HG02588 (cell line): ENCODE data around the gene RASD2.
"Not testable (repeated sequence)": the region's sequence is repeated elsewhere in the genome, so short reads cannot be mapped to it uniquely, and the experiment has no call there.

ENCODE experiments used
- ATAC-seq: cut with Tn5 transposase; IDR thresholded peaks from one replicate; pipeline ENCODE4 v1.9.1; 2021; ENCODE audit warnings: mild to moderate bottlenecking, moderate library complexity; ENCODE audit not compliant: unreplicated experiment

The RASD2 gene

GRCh38 chr22:35540595-35541253 lies at the start of gene RASD2:
TSS of gene RASD2 (plus strand) at chr22:35540831. CDS start at chr22:35546810, 5,979 bp downstream.
- ATAC-seq = no peak

GRCh38 chr22:35491061-35491907 lies 49.3 kb upstream of the RASD2 start:
- ATAC-seq = not testable (repeated sequence)

DNA sequence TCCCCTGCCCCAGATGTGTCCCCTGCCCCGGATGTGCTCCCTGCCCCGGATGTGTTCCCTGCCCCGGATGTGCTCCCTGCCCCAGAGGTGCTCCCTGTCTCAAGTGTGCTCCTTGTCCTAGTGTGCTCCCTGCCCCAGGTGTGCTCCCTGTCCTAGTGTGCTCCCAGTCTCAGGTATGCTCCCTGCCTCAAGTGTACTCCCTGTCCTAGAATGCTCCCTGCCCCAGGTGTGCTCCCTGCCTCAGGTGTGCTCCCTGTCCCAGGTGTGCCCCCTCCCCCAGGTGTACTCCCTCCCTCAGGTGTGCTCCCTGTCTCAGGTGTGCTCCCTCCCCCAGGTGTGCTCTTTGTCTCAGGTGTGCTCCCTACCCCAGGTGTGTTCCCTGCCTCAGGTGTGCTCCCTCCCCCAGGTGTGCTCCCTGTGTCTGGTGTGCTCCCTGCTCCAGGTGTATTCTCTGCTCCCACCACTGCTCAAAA lies 48.7 kb upstream of the RASD2 start:
- ATAC-seq = no peak

DNA sequence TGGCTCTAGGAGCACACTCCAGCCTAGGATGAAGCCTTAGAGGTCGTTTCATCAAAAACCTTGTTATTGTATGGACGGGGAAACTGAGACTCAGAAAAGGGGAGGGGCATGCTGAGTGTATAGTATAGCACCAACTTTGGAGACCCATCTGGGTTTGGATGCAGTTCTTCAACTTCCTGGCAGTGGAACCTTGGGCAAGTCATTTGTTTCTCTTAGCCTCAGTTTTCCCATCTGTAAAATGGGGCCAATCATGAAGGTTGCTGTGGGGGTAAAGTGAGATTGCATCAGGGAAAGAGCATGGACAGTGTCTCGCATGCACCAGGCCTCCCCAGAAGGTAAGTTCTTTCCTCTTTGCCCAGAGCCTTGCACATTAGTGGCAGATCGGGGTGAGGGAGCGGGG lies 47.6 kb upstream of the RASD2 start:
- ATAC-seq = no peak

- not testable (repeated sequence) for ATAC-seq
Observed at GRCh38 chr22:35495711-35496110, 44.9 kb upstream of the RASD2 start.

DNA sequence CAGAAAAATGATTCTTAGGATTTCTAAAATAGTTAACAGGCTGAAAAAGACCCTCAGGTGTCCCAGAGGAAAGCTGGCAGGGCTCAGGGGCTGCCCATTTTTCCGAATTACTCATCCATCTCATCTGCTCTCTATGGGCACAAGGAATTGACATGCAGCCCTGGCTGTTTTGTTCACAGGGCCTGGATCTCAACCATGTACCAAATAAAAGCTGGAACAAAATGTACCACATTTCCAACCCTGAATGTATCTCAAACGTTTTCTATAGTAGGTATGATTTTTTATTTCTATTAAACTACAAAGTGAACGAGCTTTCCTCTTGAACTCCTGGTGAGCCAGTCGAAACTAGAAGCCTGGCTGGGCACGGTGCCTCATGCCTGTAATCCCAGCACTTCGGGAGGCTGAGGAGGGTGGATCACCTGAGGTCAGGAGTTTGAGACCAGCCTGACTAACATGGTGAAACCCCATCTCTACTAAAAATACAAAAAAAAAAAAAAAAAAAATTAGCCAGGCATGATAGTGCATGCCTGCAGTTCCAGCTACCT lies 43.8 kb upstream of the RASD2 start:
- ATAC-seq = no peak

- no peak for ATAC-seq
Observed at GRCh38 chr22:35498026-35498800, 42.4 kb upstream of the RASD2 start.

- ATAC-seq = no peak
Observed at GRCh38 chr22:35502836-35503235, 37.8 kb upstream of the RASD2 start.

GRCh38 chr22:35505399-35506258 lies 35.0 kb upstream of the RASD2 start:
- ATAC-seq = no peak

GRCh38 chr22:35506259-35506570 lies 34.4 kb upstream of the RASD2 start:
- no peak for ATAC-seq

GRCh38 chr22:35507851-35508250 lies 32.8 kb upstream of the RASD2 start:
- ATAC-seq = not testable (repeated sequence)

DNA sequence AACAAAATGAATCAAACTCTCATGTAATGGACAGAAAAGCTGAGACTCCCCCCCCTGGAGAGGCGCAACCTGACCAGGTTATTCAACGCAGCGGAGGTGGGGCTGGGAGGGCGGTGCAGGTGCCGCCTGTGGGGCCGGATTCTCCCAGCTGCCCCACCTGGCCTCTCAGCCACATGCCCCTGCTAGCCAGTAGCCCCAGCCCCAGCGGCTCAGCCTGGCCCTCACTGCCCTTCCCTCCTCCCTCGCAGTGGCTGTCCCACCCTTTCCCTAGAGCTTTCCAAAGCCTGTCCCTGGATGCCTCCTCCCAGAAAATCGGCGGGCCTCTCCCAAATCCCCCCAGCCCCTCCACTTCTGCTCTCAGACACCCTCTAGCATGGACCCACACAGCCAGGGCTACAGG lies 31.2 kb upstream of the RASD2 start:
- ATAC-seq = no peak

DNA sequence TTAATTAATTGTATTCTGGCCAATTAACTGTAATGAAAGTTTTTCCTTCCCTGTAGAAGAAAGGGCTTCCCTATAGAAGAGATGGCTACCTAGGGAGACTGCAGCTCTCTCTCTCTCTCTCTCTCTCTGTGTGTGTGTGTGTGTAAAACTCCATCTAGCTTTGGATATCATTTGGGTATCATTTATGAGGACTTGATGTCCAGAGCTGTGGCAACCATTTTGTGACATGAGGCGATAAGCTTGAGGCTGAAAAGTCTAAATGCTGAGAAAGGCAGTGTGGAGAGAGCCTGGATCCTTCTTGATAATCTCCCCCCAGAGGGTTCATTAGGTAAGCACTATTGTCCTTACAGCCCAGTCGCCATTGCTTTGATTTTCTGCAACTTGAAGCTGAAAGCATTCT lies 30.7 kb upstream of the RASD2 start:
- ATAC-seq = no peak

DNA sequence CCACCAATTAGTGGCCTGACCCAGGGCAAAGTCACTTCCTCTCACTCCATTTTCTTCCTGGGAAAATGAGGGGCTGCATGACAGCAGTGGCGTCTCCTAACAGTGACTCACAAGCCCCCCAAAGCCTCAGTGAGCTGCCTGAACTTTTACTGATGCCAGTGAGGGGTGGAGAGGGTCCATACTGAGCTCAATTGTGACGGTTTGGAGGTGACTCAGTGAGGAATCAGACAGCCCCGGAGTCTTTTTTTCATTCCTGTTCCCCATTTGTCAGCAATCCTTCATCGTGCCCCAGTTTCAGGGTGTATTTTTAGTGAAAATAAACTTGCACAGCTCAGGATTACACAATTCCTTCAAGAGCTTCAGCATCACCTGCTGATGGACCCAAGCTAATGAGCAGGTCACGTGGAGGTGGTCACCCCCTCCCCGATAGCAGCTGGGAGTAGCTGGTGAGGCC lies 30.1 kb upstream of the RASD2 start:
- no peak for ATAC-seq

DNA sequence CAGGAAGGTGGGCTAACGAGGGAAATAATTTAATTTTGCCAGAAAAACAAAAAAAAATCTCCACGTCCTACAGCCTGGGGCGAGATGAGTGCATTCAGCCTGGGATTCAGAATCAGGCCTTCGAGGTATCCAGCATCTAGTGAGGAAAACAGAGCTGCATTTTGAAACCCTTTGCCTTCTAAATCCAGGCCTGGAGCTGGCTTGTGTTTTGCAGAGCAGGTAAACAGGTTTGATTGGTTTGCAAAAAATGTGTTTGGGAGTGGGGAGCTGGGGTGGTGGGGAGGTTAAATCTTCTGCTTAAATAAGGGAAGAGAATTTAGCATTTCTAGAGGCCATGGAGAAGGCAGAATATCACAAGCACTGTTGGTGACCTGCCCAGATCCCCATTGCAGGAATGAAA lies 29.7 kb upstream of the RASD2 start:
- no peak for ATAC-seq

DNA sequence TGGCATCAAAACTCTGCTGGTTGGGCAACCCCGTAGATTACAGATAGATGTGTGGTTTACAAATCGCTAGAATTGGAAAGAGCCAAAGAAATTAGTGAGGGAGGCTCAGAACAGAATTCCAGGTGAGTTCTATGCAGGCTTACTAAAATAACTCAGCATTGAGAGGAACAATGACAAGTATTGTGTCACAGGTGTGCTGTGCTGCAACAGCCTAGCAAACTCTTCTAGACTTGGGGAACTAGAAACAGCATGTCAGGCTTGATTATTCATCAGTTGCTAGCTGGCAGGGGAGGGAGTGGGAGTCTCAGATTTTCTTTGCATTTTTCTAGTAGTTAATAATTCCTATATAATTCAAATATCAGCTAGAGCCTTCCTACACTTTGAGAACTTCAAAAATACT lies 26.3 kb upstream of the RASD2 start:
- ATAC-seq = no peak

DNA sequence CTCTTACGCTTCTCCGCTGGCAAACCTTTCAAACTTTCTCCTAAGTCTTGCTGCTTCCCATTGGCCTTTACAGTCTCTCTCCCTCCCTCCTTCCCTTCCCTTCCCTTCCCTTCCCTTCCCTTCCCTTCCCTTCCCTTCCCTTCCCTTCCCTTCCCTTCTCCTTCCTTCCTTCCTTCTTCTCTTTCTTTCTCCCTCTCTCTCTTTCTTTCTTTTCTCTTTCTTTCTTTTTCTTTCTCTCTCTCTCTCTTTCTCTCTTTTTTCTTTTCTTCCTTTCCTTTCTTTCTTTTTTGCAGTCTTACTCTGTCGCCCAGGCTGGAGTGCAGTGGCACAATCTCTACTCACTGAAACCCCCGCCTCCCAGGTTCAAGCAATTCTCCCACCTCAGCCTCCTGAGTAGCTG lies 24.7 kb upstream of the RASD2 start:
- ATAC-seq = not testable (repeated sequence)

DNA sequence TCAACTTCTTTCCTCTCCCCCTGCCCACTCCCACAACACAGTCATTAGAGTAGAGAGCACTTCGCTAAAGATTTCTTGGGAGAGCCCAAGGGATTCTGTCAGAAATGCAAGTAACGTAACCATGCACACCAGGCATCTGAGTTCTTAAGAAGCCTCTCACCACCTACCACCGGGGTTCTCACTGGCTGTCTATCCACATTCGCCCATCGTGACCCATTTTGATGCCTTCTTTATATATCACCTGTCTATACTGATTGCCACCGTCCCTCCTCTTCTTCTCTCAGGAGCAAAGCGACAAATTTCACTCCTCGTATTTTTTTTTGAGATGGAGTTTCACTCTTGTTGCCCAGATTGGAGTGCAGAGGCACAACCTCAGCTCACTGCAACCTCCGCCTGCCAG lies 23.9 kb upstream of the RASD2 start:
- no peak for ATAC-seq

DNA sequence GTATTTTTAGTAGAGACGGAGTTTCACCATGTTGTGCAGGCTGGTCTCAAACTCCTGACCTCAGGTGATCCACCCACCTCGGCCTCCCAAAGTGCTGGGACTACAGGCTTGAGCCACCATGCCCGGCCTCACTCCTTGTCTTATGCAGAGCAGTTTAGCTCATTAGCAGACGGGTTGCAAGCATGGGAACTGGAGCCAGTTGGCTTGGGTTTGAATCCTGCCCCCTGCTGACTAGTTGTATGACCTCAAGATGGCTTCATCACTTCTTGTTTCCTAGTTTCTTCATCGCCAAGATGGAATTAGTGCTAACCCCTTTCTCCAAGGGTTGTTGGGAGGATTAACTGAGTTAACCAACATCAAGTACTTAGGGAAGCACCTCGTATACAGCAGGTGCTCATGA lies 23.4 kb upstream of the RASD2 start:
- ATAC-seq = no peak

DNA sequence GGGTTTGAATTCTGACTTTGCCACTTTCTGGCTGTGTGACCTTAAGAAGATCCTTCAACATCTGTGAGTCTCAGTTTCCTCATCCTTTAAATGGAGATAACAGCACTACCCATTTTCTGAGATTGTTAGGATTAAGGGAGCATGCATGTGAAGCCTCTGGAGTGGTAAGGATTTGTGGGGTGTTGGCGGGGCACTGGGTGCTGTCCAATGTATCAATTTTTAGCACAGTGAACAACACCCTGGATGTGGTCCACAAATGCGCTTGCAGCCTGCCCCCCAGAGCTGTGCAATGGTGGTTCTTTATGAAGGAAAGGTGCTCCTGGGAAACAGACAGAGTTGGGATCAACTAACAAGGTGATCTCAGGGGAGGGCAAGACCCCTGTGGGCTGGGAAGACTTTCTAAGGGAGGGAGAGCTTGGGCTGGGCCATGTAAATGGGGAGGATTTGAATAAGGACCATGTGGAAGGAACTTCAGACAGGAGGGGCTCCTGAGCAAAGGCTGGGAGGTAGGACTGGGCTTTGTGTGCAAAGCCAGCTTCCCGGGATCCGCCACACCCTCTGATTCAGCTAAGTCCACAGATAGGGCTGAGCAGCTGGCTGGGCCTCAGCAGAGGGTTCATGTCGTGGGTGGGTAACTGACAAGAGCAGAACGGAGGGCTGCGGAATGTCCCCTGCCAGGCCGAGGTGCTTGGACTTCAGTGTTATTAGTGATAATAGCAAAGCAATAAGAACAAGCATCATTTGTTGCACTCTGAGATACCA lies 22.7 kb upstream of the RASD2 start:
- ATAC-seq = no peak
